OCI-LY7 (cell line): ENCODE results near the gene UBE2J2. TPM values are rescaled to one million over a fixed set of nuclear protein-coding genes. Genes with fewer than 3 reads are reported as not detected.

Experiments used
- BruUV-seq: library from RNA; stranded (reverse); fragments of 400-500 nt; replicated peaks from 2 replicates; lab custom pipeline; 2021; lab: Mats Ljungman, UMichigan
- CTCF ChIA-PET: fragments of 300-600 bp; sonication (Branson Sonifier 250); formaldehyde crosslinking; loops from one replicate; lab custom pipeline; 2022; ENCODE audit warnings: antibody characterized with exemption; ENCODE audit not compliant: unreplicated experiment; lab: Charles Lee
- POLR2A ChIA-PET: fragments of 300-600 bp; sonication (Branson Sonifier 250); formaldehyde crosslinking; loops from one replicate; lab custom pipeline; 2022; ENCODE audit warnings: antibody characterized with exemption; lab: Charles Lee
- DNase-seq: peaks from one replicate; pipeline ENCODE4 v3.0.0-alpha.2; 2015; ENCODE audit warnings: low spot score
- H2AFZ ChIP-seq: fragments of 200-600 bp; sonication (generic), shearing (Covaris generic); 2 replicates; pipeline ENCODE4 v1.6.1; 2014; ENCODE audit warnings: mild to moderate bottlenecking, antibody characterized with exemption, low read length, moderate library complexity
- H3K27ac ChIP-seq: fragments of 200-600 bp; sonication (generic); 2 replicates; pipeline ENCODE4 v1.5.1; 2014; ENCODE audit warnings: mixed run types, low read depth, mild to moderate bottlenecking, moderate library complexity, low read length, inconsistent platforms; ENCODE audit not compliant: poor library complexity, severe bottlenecking
- H3K36me3 ChIP-seq: fragments of 200-600 bp; sonication (generic); 2 replicates; pipeline ENCODE4 v1.6.1; 2014; ENCODE audit warnings: mild to moderate bottlenecking, antibody characterized with exemption, low read length, moderate library complexity, mixed read lengths; ENCODE audit not compliant: insufficient read depth
- H3K4me1 ChIP-seq: fragments of 200-600 bp; sonication (generic); 2 replicates; pipeline ENCODE4 v1.5.1; 2014; ENCODE audit warnings: mild to moderate bottlenecking, low read length; ENCODE audit not compliant: insufficient read depth, poor library complexity, severe bottlenecking
- H3K4me2 ChIP-seq: fragments of 200-600 bp; sonication (generic); 2 replicates; pipeline ENCODE4 v1.6.1; 2014; ENCODE audit warnings: mild to moderate bottlenecking, low read length
- H3K4me3 ChIP-seq: fragments of 200-600 bp; sonication (generic); 2 replicates; pipeline ENCODE4 v1.5.1; 2014; ENCODE audit warnings: mild to moderate bottlenecking, low read depth, low read length; ENCODE audit not compliant: poor library complexity, severe bottlenecking
- H3K79me2 ChIP-seq: fragments of 200-600 bp; sonication (generic); 2 replicates; pipeline ENCODE4 v1.6.1; 2016; ENCODE audit warnings: low read depth, mild to moderate bottlenecking, low read length, moderate library complexity, mixed read lengths; ENCODE audit not compliant: insufficient read depth
- H3K9me2 ChIP-seq: fragments of 200-600 bp; sonication (generic); 2 replicates; pipeline ENCODE4 v1.6.1; 2016; ENCODE audit warnings: mild to moderate bottlenecking, low read length, mixed read lengths; ENCODE audit not compliant: insufficient read depth
- H3K9me3 ChIP-seq: fragments of 200-600 bp; sonication (generic); 2 replicates; pipeline ENCODE4 v1.6.1; 2014; ENCODE audit warnings: mild to moderate bottlenecking, mixed run types, low read length, mixed read lengths
- H4K20me1 ChIP-seq: fragments of 200-600 bp; sonication (generic); 2 replicates; pipeline ENCODE4 v1.6.1; 2014; ENCODE audit warnings: mild to moderate bottlenecking, antibody characterized with exemption, low read length, moderate library complexity, mixed read lengths; ENCODE audit not compliant: insufficient read depth
- EZH2phosphoT487 ChIP-seq: fragments of 200-600 bp; sonication (generic); IDR thresholded peaks from 2 replicates; pipeline ENCODE4 v1.6.1; 2018; ENCODE audit warnings: low read depth, borderline replicate concordance, mild to moderate bottlenecking, mixed run types, antibody characterized with exemption, low read length, moderate library complexity, mixed read lengths
- intact Hi-C: fragments of 100-400 bp; cut with micrococcal nuclease; formaldehyde crosslinking; loops from one replicate; pipeline ENCODE4 v1.10.0; 2022; ENCODE audit not compliant: unreplicated experiment
- total RNA-seq, 2 experiments: library from RNA; depleted of rRNA in 1 of 2; stranded (reverse); fragments of >200 nt in 1 of 2; shearing (Covaris generic) in 1 of 2; gene quantifications; 2 replicates each; pipeline ENCODE4 v1.2.3, GENCODE V29; 2014 to 2022
- TF ChIP-seq, protein P1 (sequence below): fragments of 200-600 bp; sonication (generic); conservative IDR thresholded peaks from 2 replicates; pipeline ENCODE4 v1.5.1; 2014; ENCODE audit warnings: mild to moderate bottlenecking, antibody characterized with exemption, low read length, moderate library complexity, mixed read lengths

The UBE2J2 gene
- total RNA-seq, 2 experiments from 2014 or later, result 69.2 to 88.7 TPM

DNA sequence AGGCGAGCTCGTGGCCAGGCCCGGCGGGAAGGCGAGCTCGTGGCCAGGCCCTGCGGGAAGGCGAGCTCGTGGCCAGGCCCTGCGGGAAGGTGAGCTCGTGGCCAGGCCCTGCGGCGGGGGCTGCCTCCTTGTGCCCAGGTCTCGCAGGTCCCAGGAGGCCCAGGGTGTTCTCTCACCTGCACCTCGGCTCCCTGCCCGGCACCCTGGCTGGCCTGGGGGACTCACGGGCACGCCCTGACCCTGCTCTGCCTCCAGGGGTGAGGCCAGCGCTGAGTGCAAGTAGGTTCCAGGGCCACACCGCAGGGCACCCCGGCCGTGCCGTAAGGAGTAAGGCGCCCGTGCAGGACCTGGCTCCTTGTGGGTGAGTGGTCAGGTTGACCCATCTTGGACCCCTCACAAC, 46.3 kb downstream of the UBE2J2 start:
- peaks cover 32% of the 10 kb centered on the region for H3K79me2 ChIP-seq
- intact Hi-C loops, result no loop called here
- TF ChIP-seq, protein P1, sequence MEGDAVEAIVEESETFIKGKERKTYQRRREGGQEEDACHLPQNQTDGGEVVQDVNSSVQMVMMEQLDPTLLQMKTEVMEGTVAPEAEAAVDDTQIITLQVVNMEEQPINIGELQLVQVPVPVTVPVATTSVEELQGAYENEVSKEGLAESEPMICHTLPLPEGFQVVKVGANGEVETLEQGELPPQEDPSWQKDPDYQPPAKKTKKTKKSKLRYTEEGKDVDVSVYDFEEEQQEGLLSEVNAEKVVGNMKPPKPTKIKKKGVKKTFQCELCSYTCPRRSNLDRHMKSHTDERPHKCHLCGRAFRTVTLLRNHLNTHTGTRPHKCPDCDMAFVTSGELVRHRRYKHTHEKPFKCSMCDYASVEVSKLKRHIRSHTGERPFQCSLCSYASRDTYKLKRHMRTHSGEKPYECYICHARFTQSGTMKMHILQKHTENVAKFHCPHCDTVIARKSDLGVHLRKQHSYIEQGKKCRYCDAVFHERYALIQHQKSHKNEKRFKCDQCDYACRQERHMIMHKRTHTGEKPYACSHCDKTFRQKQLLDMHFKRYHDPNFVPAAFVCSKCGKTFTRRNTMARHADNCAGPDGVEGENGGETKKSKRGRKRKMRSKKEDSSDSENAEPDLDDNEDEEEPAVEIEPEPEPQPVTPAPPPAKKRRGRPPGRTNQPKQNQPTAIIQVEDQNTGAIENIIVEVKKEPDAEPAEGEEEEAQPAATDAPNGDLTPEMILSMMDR, result no peak
- no peak for TF ChIP-seq EZH2phosphoT487
- POLR2A ChIA-PET, result no interaction called here
- H3K4me1 ChIP-seq, result peaks cover 13% of the 10 kb centered on the region
- no peaks in the 10 kb centered on the region for H4K20me1 ChIP-seq
- no peaks in the 10 kb centered on the region for H3K9me3 ChIP-seq
- no peak for DNase-seq
- H3K36me3 ChIP-seq, result peaks cover 71% of the 10 kb centered on the region
- no peak overlapping the region for H2AFZ ChIP-seq
- H3K27ac ChIP-seq, result no peak overlapping the region
- CTCF ChIA-PET, result no interaction called here
- no peak overlapping the region for H3K4me2 ChIP-seq
- no peak overlapping the region for H3K4me3 ChIP-seq
- BruUV-seq, result no TSS peak
- H3K9me2 ChIP-seq, result no peaks in the 10 kb centered on the region

DNA sequence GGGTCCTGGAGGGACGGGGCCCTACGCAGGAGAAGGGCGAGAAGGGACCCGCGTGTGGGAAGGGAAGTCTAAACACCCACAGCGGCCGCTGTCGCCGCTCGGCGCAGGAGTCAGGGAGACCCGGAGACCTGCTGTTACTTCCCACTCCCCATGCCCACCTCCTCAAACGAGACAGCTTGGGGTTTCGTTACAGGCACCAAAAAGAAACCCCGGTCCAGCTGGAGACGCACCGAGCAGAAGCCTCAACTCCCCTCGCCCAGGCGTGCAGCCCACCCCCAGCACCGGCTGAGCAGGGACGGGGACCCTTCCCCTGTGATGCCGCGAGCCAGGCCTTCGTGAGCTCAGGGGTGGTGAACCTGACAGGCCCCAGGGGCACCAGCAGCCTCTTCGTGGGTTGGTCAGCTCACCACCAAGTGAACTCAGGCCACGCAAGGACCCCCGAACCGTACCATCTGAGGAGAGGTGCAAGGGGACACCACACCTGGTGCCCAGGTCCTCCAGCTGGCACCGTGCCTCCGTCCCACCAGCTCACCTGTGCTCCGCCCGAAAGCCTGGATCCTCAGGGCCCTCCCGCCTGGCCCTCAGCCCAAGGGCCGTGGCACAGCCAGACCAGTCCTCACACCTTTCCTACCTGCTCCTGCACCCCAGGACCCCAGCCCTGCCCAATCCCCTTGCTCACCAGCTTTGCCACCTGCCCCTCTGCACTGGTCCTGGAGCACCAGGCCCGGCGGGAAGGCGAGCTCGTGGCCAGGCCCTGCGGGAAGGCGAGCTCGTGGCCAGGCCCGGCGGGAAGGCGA, 46.9 kb downstream of the UBE2J2 start:
- Histone ChIP-seq H4K20me1 (no peaks in the 10 kb centered on the region), H3K9me3 (no peaks in the 10 kb centered on the region), H3K27ac (no peak overlapping the region), H3K36me3 (peaks cover 78% of the 10 kb centered on the region), H3K9me2 (no peaks in the 10 kb centered on the region), H3K79me2 (peaks cover 32% of the 10 kb centered on the region), H3K4me1 (peaks cover 13% of the 10 kb centered on the region), H3K4me3 (no peak overlapping the region), H2AFZ (no peak overlapping the region), H3K4me2 (no peak overlapping the region)
- no TSS peak for BruUV-seq
- intact Hi-C loops, result no loop called here
- no peak for TF ChIP-seq EZH2phosphoT487
- TF ChIP-seq, protein P1, result no peak
- CTCF ChIA-PET, result no interaction called here
- POLR2A ChIA-PET, result no interaction called here
- DNase-seq, result no peak

DNA sequence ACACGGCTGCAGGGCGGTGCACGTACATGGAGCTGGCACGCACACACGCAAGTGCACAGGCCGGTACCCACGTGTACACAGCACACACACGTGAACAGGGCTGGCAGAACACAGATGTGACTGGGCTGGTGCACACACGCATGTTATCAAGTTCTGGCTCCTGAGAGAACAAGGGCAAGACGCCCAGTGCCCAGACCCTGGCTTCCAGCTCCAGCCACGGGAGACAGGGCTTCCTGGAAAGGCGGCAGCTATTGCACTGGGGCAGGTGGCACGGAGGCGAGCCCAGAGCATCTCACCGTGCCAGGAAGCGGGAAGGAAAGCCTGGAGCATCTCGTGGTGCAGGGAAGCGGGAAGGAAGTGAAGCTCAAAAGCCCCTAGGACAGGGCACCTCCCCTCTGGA, 47.7 kb downstream of the UBE2J2 start:
- intact Hi-C loops, result no loop called here
- Histone ChIP-seq H3K36me3 (peaks cover 85% of the 10 kb centered on the region), H4K20me1 (no peaks in the 10 kb centered on the region), H3K4me1 (peaks cover 13% of the 10 kb centered on the region), H2AFZ (no peak overlapping the region), H3K79me2 (peaks cover 26% of the 10 kb centered on the region), H3K4me3 (no peak overlapping the region), H3K27ac (no peak overlapping the region), H3K9me2 (no peaks in the 10 kb centered on the region), H3K9me3 (no peaks in the 10 kb centered on the region), H3K4me2 (no peak overlapping the region)
- POLR2A ChIA-PET, result no interaction called here
- no peak for TF ChIP-seq EZH2phosphoT487
- TF ChIP-seq, protein P1, result no peak
- no TSS peak for BruUV-seq
- no peak for DNase-seq
- CTCF ChIA-PET, result no interaction called here
